Measurements from ENCODE around the gene GSK3A.

GSK3A gene

DNA sequence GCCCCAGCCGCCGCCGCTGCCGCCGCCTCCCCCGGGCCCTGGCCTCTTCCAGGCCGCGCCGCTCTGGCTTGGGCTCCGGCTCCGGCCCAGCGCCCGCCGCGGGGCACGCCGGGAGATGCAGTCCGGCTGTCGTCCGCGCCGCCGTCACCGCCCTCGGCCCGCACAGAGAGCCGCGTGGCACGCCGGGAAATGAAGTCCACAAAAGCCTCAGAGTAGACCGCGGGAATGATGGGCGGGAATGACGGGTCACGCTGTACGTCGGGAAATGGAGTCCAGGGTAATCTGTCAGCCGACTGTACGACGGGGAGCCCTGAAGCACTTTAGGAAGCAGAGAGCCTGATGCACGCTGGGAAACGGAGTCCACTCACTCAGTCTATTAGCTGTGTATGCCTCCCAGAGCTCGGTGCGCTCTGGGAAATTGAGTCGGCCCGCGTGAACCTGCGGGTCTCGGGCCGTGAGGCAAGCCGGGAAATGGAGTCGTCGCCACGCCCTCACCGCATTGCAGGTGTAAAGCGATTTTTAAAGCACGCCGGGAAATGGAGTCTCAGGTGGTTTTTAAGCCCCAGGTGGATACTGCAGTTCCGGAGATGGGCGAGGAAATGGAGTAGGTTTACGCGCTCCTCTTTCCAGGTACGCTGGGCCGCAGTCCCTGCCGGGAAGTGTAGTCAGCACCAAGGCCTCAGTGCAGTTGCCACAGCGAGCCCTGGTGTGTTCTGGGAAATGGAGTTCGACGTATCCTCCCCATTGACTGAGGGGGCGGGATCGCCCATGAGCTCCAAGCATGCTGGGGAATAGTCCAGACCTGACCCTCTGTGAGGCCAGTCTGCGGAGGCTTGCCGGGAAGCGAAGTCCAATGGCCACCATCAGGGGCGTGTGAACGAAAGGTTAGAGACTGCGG lies at the start of gene GSK3A:
TSS of gene GSK3A (minus strand) at position 91 of the 898 bp plus-strand sequence. CDS start 137 bp downstream, outside the sequence.
- DNase-seq = peak; percentile 98

- no peak for DNase-seq
These were observed 49.0 kb upstream of the GSK3A start for GRCh38 chr19:42291435-42291810.

DNA sequence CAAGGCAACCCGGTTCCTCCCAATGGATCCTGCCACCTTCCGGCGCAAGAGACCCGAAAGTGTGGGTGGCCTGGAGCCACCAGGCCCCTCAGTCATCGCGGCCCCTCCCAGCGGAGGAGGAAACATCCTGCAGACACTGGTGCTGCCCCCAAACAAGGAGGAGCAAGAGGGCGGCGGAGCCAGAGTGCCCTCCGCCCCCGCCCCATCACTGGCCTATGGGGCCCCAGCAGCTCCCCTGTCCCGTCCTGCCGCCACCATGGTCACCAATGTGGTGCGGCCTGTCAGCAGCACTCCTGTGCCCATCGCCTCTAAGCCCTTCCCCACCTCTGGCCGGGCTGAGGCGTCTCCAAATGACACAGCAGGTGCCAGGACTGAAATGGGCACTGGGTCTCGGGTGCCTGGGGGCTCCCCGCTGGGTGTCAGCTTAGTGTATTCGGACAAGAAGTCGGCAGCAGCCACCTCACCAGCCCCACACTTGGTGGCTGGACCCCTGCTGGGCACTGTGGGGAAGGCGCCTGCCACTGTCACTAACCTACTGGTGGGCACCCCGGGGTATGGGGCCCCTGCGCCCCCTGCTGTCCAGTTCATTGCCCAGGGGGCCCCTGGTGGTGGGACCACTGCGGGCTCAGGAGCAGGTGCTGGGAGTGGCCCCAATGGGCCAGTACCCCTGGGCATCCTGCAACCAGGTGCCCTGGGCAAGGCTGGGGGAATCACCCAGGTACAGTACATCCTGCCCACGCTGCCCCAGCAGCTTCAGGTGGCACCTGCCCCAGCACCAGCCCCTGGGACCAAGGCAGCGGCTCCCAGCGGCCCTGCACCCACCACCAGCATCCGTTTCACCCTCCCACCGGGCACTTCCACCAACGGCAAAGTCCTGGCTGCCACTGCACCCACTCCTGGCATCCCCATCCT lies 48.4 kb upstream of the GSK3A start:
- DNase-seq = peak; percentile 48

DNA sequence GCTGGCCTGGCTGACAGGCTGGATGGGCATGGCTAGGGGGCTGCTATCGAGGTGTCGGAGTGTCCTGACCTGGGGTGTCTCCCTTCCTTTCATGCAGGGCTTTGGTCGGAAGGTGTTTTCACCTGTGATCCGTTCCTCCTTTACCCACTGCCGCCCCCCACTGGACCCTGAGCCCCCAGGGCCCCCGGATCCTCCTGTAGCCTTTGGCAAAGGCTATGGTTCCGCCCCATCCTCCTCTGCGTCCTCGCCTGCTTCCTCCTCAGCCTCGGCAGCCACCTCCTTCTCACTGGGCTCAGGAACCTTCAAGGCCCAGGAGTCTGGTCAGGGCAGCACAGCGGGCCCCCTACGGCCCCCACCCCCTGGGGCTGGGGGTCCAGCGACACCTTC lies 47.7 kb upstream of the GSK3A start:
- no peak for DNase-seq

GRCh38 chr19:42289556-42290041 lies 47.2 kb upstream of the GSK3A start:
- DNase-seq = no peak

DNA sequence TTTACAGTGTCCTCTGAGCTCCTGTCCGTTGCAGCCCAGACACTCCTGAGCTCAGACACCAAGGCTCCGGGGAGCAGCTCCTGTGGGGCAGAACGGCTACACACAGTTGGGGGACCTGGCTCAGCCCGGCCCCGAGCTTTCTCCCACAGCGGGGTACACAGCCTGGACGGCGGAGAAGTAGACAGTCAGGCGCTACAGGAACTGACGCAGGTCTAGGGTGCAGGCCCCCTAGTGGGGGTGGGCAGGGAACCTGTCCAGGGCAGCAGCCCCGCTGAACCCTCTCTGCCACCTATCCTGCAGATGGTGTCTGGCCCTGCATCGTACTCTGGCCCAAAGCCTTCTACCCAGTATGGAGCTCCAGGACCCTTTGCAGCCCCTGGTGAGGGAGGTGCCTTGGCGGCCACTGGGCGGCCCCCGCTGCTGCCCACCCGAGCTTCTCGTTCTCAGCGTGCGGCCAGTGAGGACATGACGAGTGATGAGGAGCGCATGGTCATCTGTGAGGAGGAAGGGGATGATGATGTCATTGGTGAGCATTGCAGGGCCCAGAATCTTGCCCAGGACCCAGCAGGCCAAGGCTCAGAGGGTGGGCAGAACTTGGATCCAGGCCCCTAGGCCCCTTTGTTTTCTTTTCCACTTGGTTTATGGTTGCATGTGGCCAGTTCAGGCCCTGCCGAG lies 46.6 kb upstream of the GSK3A start:
- no peak for DNase-seq

DNA sequence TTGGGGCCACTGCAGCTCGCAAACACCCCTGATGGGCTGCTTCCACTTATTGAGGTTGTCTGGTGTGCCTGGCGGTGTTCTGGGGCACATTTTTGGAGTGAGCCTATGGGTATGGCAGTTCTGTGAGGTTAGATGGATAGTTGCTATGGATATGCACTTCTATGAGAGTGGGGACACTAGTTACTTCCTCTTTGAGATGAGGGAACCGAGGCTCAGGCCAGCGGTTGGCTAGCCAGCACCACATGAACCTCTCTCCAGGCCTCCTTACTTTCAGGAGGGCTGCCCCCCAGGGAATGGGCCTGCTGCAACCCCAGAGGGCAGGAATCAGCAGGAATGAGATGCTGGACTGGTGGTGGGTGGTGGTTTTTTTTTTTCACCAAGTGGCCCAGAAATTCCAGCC lies 46.0 kb upstream of the GSK3A start:
- DNase-seq = no peak

DNA sequence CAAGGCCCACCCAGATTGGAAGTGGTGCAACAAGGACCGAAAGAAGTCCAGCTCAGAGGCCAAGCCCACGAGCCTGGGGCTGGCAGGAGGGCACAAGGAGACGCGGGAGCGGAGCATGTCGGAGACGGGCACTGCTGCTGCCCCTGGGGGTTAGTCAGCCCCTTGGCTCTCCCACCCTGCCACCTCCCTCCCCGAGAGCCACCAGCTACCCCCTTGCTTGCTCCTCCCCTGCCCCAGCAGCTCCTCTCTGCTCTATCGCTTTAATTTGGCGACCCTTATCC lies 45.4 kb upstream of the GSK3A start:
- no peak for DNase-seq

DNA sequence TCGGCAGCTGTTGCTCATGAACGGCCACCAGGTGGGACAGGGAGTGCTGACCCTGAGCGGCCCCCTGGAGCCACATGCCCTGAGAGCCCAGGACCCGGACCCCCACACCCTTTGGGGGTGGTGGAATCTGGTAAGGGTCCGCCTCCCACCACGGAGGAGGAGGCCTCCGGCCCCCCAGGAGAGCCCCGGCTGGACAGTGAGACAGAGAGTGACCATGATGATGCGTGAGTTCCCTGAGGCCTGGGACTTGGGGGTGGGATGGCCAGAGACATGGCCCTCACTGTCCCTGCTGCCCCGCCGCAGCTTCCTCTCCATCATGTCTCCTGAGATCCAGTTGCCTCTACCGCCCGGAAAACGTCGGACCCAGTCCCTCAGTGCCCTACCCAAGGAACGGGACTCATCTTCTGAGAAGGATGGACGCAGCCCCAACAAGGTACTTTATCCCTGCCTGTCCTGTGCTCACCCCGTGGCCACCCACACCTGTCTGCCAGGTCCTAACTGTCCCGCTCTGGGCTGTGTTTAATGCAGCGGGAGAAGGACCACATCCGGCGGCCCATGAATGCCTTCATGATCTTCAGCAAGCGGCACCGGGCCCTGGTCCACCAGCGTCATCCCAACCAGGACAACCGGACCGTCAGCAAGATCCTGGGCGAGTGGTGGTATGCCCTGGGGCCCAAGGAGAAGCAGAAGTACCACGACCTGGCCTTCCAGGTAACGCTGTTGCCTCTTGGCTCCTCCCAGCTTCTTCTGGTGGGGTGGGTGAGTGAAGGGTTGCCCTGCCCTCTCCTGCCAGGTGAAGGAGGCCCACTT lies 44.8 kb upstream of the GSK3A start:
- no peak for DNase-seq

GRCh38 chr19:42286349-42287016 lies 44.1 kb upstream of the GSK3A start:
- DNase-seq = no peak

DNA sequence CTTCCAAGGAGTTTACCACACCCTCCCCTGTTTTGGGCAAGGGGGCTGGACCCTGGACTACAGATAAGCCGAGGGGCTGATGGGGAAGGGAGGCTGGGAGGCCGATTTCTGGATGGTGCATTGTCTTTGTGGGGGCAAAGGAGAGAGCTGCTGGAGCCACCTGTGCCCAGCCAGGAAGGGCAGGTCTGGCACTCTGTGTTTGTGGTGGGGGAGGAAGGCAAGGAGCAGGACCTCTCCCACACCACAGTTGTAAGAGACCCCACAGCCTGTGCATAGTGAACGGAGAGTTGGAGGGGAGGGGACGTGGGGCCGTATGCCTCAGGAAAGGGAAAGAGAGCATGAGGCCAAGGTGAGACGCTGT lies 43.6 kb upstream of the GSK3A start:
- no peak for DNase-seq

DNA sequence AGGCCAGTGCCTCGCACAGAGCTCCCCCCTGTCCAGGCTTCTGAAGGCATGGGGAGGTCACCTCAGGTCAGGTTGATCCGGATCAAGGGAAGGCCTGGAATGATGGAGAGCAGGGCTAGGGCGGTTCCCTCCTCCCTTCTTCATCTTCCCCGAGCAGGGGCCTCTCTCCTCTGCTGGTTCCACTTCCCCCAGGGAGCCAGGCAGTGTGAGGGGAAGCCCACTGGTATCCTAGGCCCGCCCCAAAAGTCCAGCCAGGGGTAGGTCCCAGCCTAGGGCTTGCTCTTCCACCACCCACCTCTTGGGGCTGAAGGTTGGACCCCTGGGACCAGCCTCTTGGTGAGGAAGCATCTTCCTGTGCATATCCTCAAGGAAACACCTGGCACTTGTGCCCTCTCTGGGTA lies 43.1 kb upstream of the GSK3A start:
- DNase-seq = no peak

GRCh38 chr19:42284591-42285341 lies 42.4 kb upstream of the GSK3A start:
- peak; percentile 32 for DNase-seq

GRCh38 chr19:42284066-42284501 lies 41.7 kb upstream of the GSK3A start:
- DNase-seq = peak; percentile 91

- peak; percentile 98 for DNase-seq
These were observed 41.0 kb upstream of the GSK3A start for GRCh38 chr19:42283188-42284065.

DNA sequence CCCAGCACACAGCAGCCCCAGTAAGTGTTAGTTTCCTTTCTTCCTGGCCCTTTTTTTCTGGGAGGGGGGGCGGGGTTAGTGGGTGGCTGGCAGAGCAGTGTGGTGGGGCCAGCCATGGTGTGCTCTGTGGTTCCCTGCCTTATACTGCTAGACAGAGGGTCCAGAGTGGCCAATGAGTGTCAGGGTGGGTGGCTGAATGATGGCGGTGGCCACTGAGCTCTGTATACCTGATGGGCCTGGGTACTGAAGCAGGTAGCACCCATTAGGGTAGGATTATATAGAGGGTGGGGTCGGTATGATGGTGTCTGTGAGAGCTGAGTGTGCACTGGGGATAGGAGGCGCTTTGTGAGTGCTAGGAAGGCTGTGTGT lies 40.4 kb upstream of the GSK3A start:
- DNase-seq = no peak

DNA sequence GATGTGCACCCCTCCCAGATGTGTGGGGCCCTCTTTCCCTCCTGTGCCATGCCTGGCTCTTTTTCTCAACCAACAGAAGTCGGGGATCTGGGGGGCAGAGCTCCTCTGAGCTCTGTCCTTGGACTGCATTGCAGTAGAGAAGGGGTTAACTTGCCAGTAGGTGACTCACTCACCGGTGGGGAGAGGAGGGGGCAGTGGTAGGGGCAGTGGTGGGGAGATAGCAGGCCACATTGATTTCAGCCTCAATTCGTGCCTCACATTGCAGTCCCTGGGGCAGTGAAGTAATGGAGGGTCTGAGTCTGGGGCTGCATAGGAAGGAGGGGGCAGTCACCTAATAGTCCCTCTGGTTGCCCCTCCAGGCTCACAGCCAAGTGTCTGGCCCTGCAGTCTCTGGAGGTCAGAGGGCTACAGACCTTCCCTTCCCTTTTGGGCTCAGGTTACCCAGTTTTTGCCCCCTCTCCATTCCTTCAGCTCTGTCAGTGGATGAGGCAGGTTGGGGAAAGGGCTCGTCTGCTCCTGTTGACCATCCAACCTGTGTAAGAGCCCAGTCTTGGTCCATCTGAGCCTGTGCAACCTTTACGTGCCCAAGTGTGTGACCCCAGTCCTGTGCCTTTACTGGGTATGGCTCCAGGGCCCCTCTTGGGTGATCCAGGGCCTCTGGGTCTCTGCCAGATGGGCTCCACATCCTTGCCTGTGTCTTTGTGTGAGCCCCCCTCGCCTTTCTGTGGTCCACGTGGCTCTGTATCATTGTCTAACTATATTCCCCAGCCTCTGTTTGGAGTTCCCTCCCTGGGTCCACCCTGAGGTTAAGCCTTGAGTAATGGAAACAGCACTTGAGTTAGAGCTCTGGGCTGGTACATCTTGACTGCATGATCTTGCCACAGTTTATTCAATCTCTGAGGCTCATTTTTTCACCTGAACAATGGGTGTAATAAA lies 39.7 kb upstream of the GSK3A start:
- peak; percentile 35 for DNase-seq

- DNase-seq = peak; percentile 44
These were observed 38.9 kb upstream of the GSK3A start for GRCh38 chr19:42281146-42281826.

Data from activated CD4-positive, alpha-beta T cell treated with anti-CD3 and anti-CD28 coated beads, Interleukin-10, Interleukin-2, amounts not matched to agents 100 ng/mL and 50 ng/mL, durations not matched to agents 16 hours and 8 hours (primary cell).